HG02852 (cell line): ENCODE data around the gene CPLX3.
"Not testable (repeated sequence)": the region's sequence is repeated elsewhere in the genome, so short reads cannot be mapped to it uniquely, and the experiment has no call there.

Experiments used
- ATAC-seq: cut with Tn5 transposase; IDR thresholded peaks from one replicate; pipeline ENCODE4 v1.9.1; 2021; ENCODE audit warnings: mild to moderate bottlenecking, moderate library complexity; ENCODE audit not compliant: unreplicated experiment

CPLX3 gene, protein sequence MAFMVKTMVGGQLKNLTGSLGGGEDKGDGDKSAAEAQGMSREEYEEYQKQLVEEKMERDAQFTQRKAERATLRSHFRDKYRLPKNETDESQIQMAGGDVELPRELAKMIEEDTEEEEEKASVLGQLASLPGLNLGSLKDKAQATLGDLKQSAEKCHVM

DNA sequence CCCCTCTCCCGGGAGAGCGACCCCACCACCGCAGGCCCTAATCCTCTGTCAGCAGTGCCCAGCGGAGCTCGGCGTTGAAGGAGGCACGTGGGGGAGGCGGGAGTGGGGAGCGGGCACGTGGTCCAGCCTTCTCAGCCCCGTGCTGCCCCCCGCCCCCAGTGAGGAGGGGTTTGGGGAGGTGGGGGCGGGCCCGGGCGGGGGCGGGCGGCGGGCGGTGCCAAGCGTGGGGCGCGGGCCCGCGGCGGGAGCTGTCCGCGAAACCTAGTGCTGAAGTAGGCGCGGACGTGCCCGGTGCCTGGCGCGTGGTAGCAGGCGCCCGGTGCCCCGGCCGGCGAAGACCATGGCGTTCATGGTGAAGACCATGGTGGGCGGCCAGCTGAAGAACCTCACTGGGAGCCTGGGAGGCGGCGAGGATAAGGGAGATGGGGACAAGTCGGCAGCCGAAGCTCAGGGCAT is at the start of gene CPLX3:
CPLX3 (plus strand) TSS at position 264 of the 456 bp plus-strand sequence; CDS start at position 341, 77 bp downstream.
- ATAC-seq, result no peak

DNA sequence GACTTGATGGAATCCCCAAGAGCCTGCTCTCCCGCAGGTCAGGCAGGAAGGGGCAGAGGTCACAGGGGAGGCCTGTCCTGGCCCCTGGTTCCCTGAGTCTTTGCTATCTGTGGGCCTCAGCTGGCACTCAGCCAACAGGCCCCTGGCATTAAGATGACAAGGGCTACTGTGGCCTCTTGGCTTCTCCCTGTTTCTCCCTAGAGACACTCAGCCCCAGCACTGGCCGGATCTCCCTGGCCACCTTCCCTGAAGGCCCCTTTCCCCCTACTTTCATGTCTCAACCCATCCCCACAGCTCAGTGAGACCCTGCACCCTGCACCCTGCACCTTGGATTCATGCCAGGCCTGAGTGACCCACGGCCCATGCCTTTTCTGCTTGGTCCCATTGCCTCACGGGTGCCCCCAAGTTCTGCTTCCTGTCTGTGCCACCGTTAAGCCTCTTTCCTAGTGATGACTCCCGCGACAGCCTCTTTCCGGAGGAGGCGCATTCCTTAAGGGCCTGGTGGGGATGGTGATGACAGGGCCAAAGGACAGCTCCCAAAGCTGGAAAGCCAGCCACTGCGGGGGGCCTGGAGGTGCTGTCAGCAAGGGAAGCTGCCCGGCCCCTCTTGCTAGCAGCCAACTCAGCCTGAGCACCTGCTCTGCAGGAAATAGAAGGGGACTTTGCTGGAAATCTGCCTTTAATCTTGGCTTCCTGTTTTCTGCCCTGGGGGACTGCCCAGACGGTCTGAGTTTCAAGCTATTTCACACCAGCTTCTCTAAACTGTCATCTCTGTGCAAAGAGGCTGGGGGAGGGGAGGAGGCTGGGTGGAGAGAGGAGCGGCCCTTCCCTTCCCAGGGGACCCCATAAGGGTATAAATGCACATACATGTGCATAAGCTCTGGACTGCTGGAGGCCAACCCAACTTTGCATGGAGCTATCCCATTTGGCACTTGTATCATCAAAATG is 49.3 kb upstream of the CPLX3 start:
- ATAC-seq, result no peak

GRCh38 chr15:74777769-74778598 is 48.4 kb upstream of the CPLX3 start:
- no peak for ATAC-seq

DNA sequence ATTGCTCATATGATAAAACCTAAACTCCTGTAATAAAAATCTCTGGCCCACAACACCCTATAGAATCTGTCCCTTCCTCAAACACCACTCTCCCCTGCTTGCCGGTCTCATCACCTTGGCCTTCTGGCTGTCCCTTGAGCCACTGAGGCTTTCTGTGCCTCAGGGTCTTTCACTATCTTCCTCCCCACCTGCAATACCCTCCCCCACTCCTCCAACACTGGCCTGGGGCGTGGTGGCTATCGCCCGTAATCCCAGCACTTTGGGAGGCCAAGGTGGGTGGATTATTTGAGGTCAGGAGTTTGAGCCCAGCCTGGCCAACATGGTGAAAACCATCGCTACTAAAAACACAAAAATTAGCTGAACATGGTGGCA is 47.8 kb upstream of the CPLX3 start:
- ATAC-seq, result no peak

- no peak for ATAC-seq
These were observed 47.2 kb upstream of the CPLX3 start for GRCh38 chr15:74779162-74779648.

GRCh38 chr15:74780523-74781430 is 45.6 kb upstream of the CPLX3 start:
- ATAC-seq, result no peak

GRCh38 chr15:74781431-74782258 is 44.8 kb upstream of the CPLX3 start, which contains the start of gene CSK:
CSK (plus strand) TSS chr15:74782080; CDS start chr15:74798298, 16,218 bp downstream.
- peak; percentile 34 for ATAC-seq

- peak; percentile 14 for ATAC-seq
These were observed 44.0 kb upstream of the CPLX3 start for GRCh38 chr15:74782259-74783071.

DNA sequence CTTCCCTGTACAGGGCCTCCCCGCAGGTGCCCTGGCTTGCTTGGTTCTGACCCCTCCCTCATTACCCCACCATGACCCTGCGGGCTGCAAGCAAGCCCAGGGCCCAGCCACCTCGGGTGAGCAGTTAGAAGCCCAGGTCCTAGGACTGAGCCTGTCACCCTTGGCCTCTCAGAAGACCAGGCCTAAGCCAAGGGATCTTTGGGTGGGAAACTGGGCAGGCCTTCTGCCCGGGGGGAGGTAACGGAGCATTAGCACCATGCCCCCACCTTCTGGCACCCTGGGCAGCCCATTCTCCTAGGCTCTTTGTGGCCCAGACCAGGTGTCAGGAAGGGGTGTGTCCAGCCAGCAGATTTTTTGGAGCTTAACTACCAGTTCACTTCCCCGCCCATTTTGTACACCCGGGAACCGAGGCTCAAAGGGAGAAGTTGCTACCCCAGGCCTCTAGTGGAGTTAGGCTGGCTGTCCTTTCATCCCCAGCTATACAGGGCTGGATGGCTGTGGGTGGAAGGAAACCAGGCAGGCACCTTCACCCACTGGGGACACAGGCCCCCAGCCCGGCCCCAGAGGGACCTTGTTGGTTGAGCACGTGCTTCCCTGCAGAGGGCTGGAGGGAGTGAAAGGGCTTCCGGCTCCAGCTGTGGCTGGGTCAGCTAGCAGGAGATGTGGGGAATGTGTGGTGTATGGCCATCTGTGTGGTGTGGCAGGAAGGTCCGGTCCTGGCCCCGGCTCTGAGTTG is 43.2 kb upstream of the CPLX3 start:
- ATAC-seq, result no peak

DNA sequence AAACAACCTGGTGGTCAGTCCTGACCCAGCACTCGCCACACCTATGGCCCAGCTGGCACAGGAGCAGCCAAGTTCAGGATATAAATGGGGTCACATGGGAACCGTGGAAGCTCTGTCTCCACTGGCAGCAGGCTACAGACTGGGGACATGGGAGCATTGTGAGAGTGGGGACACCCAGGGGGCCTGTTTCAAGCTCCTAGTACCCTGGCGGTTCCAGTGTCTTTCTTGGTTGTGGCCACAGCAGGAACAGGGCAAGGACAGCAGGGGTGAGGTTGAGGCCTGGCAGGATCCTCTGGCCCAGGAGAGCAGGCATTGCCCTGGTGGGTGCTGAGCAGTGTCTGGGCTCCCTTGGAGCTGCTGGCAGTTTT is 42.6 kb upstream of the CPLX3 start:
- ATAC-seq, result no peak

GRCh38 chr15:74784426-74785193 is 41.8 kb upstream of the CPLX3 start:
- no peak for ATAC-seq

DNA sequence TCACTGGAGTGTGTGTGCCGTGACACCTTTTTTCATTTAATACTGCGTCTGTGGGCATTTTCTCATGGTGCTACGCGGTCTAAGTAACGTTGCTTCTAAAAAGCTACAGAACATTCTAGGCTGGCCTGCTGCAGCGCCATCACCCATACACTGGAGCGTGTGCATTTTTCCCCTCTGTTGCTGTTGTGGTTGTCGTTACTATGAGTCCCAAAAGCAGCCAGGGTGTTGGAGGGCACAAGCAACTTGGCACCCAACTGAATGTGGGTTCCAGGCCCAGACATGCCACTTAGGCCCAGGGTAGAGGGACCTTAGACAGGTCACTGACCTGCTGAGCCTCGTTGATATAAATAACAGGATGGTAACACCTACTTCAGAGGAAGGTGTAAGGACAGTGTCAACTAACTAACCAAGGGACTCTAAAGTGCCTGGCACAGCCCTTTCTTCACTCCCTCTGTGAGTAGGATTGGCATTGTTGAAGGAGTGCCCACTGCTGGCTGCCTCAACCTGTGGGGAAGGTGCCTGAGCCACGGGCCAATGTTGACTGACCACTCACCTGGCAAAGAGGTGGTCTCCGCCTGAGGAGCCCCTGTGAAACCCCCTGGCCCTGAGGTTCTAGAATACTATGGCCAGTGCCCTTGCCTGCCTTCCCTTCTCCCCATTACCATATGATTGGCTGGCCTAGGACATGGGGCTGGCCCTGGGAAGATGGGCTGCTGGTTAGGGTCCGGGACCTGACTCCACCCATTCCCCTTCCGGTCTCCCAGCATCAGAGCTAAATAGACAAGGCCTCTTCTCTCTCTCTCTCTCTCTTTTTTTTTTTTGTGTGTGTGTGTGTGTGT is 41.0 kb upstream of the CPLX3 start:
- no peak for ATAC-seq

- ATAC-seq, result not testable (repeated sequence)
These were observed 40.3 kb upstream of the CPLX3 start for GRCh38 chr15:74786081-74786480.

DNA sequence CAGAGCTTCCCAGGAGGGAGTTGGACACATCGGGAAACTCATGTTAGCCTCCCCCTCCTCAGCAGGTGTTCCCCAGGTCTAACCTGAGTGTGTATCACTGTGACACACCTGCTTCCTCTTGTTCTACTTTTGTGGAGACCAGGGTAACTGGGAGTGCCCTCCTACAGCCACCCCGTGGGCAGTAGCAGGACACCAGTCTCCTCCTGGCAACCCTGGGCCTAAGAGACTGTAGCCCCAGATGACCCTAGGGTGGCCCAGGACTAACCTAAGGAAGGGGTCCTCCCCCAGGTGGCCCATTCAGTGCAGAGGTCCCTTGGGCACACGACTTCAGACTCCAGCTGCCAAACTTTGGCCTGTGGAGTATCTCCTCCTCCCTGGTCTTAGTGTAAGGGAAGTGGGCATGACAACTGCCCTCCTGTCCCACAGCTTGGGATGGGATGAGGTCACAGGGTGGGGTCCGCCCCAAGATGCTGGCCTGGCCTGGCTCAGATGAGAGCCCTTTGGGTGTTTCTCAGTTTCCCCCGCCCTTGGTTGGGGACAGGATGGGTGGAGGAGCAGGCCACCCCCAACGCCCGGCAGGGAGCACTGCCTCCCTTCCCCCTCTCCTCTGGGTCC is 39.8 kb upstream of the CPLX3 start:
- no peak for ATAC-seq

DNA sequence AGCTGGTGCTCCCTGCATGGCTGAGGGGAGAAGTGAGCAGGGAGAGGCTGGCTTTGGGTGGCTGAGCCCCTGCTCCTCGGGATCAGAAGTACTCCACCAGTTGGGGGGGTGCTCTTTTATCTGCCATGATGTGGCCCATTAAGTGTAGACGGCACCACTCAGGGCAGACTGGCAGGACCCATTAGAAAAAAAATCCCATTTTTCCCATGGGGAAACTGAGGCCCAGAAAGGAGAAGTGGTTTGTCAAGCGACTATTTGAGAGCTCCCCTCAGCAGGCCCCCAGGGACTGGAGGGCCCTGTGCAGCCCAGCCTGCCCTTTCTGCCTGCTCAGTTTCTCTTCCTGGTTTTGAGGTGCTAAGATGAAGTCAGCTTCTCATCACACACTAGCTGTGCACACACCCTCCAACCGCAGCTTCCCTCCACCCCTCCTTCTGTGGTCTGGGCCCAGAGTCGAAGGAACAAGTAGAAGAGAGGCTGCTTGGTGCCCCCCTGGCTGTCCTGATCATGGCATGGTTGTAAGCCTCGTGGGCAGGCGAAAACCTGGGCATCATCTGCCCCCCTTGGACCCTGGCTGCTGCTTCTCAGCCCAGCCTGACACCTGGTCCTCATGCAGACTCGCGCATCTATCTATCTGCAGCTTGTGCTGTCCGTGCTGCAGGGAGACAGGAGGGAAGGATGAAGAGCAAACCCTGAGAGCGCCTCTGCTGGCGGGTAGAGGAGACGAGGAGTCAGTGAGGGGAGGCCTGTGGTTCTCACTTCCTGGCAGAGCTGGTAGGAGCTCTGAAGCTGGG is 39.0 kb upstream of the CPLX3 start:
- peak; percentile 46 for ATAC-seq
